PC-3 (cell line): ENCODE measurements around the gene FMNL2. TPM values are rescaled to one million over a fixed set of nuclear protein-coding genes. Genes with fewer than 3 reads are reported as not detected.

Experiments
- ATAC-seq: fragments of 200-7000 bp; cut with Tn5 transposase; 2 replicates; pipeline ENCODE4 v1.9.1; 2020; ENCODE audit warnings: mild to moderate bottlenecking, moderate library complexity
- BruUV-seq: library from RNA; stranded (reverse); fragments of 400-500 nt; replicated peaks from 2 replicates; lab custom pipeline; 2021; lab: Mats Ljungman, UMichigan
- CTCF ChIA-PET: fragments of 300-600 bp; sonication (Branson Sonifier 250); formaldehyde crosslinking; loops from one replicate; lab custom pipeline; 2022; ENCODE audit warnings: antibody characterized with exemption; lab: Charles Lee
- POLR2A ChIA-PET: fragments of 300-600 bp; sonication (Branson Sonifier 250); formaldehyde crosslinking; loops from one replicate; lab custom pipeline; 2022; ENCODE audit warnings: antibody characterized with exemption; ENCODE audit not compliant: unreplicated experiment; lab: Charles Lee
- DNase-seq: peaks from one replicate; pipeline ENCODE4 v3.0.0-alpha.2; 2015
- H2AFZ ChIP-seq: fragments of 300-600 bp; sonication (generic); 2 replicates; pipeline ENCODE4 v1.6.0; 2016; ENCODE audit warnings: antibody characterized with exemption, low read length
- H3F3A ChIP-seq: fragments of 300-600 bp; sonication (generic); one replicate; pipeline ENCODE4 v1.6.0; 2017; ENCODE audit warnings: antibody characterized with exemption, low read length, control low read depth, mild to moderate bottlenecking; ENCODE audit not compliant: unreplicated experiment
- H3K27ac ChIP-seq: fragments of 300-600 bp; sonication (generic); 2 replicates; pipeline ENCODE4 v1.5.1; 2016; ENCODE audit warnings: mild to moderate bottlenecking, low read length
- H3K27me3 ChIP-seq: fragments of 300-600 bp; sonication (generic); 2 replicates; pipeline ENCODE4 v1.6.1; 2016; ENCODE audit warnings: low read length, mixed read lengths
- H3K36me3 ChIP-seq: fragments of 300-600 bp; sonication (generic); 2 replicates; pipeline ENCODE4 v1.6.1; 2016; ENCODE audit warnings: low read depth, mixed run types, low read length, mixed read lengths
- H3K4me1 ChIP-seq: fragments of 300-600 bp; sonication (generic); 2 replicates; pipeline ENCODE4 v1.5.1; 2016; ENCODE audit warnings: low read length; ENCODE audit not compliant: insufficient read depth
- H3K4me2 ChIP-seq: fragments of 300-600 bp; sonication (generic); 2 replicates; pipeline ENCODE4 v1.6.0; 2016; ENCODE audit warnings: low read length
- H3K4me3 ChIP-seq: fragments of 300-600 bp; sonication (generic); 2 replicates; pipeline ENCODE4 v1.5.1; 2016; ENCODE audit warnings: mild to moderate bottlenecking, low read length, mixed read lengths
- H3K79me2 ChIP-seq: fragments of 300-600 bp; sonication (generic); 2 replicates; pipeline ENCODE4 v1.6.1; 2017; ENCODE audit warnings: low read length, mixed read lengths
- H3K9ac ChIP-seq: fragments of 300-600 bp; sonication (generic); 2 replicates; pipeline ENCODE4 v1.6.0; 2016; ENCODE audit warnings: mild to moderate bottlenecking, low read length
- H3K9me2 ChIP-seq: fragments of 300-600 bp; sonication (generic); replicated peaks from 2 replicates; pipeline ENCODE4 v1.6.1; 2016; ENCODE audit warnings: mixed run types, low read length, mixed read lengths
- H3K9me3 ChIP-seq: fragments of 300-600 bp; sonication (generic); 2 replicates; pipeline ENCODE4 v1.6.1; 2016; ENCODE audit warnings: low read length, mixed read lengths
- H4K20me1 ChIP-seq: fragments of 300-600 bp; sonication (generic); 2 replicates; pipeline ENCODE4 v1.6.1; 2016; ENCODE audit warnings: low read length, mixed read lengths
- EZH2 ChIP-seq: fragments of 300-600 bp; sonication (generic); IDR thresholded peaks from one replicate; pipeline ENCODE4 v1.6.1; 2017; ENCODE audit warnings: antibody characterized with exemption, mild to moderate bottlenecking, low read length; ENCODE audit not compliant: unreplicated experiment
- EZH2phosphoT487 ChIP-seq: fragments of 300-600 bp; sonication (generic); IDR thresholded peaks from 2 replicates; pipeline ENCODE4 v1.6.1; 2018; ENCODE audit warnings: mild to moderate bottlenecking, antibody characterized with exemption, low read length, borderline replicate concordance
- intact Hi-C: fragments of 100-400 bp; cut with micrococcal nuclease; formaldehyde crosslinking; loops from 2 replicates; pipeline ENCODE4 v1.9.0; 2023
- total RNA-seq: library from RNA; depleted of rRNA; stranded (reverse); fragments of >200 nt; gene quantifications from 2 replicates; pipeline ENCODE4 v1.2.3, GENCODE V29; 2014
- TF ChIP-seq, protein P1 (sequence below): fragments of 300-600 bp; sonication (generic); conservative IDR thresholded peaks from 2 replicates; pipeline ENCODE4 v1.5.1; 2017; ENCODE audit warnings: antibody characterized with exemption, low read depth, mild to moderate bottlenecking, low read length

The FMNL2 gene
- total RNA-seq, 1 experiment from 2014 or later: 15.8 TPM

DNA sequence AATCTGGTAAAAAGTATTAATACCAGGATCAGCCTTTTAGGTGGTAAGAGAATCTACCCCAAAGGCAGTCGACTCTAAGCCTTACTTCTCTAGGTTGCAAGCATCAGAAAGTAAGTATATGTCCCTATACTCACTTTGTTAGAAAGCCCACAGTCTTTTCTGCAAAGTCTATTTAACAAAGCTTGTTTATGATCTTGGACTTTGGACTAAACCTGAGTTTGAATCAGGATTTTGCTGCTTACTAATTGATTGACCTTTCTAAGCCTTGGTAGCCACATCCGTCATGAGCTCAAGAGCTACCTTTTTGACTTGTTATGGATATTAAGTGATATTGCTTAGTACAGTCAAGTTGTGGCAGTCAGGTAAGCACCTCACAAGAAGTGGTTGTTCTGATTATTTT, 18.4 kb downstream of the FMNL2 start:
- POLR2A ChIA-PET: interaction anchor here (0.7 kb wide), 1 partner anchor 15 kb away, joined by 3 read pairs; no protein-coding TSS in a partner anchor

DNA sequence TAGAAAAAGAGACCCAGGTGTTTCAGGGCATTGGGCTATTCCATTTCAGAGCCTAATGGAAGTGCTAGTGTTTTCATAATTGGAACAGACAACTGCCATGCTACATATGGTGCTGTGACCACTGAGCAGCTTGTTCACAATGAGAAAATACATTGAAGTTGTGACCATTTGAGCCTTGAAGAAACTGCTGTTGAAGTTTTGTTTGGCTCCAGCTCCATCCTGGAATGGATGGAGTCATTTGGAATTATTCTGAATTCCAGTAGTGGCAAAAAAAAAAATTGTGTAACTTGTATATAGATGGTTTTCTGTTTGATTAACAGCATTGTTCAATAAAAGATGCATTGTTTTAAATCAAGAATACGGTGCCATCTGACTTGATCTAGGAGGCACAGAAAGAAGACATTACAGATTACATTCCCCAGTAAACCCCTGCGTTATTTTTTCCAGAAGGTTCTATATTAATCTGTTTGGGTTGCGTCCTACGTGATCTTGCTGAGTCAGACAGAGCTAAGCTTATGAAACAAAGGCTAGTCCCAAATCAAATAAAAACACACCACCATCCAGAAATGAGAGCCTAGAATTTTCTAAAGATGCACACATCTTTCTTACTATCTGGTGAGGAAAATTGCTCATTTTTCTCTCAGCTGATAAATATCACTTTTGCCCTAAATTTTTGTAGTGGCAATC, 19.2 kb downstream of the FMNL2 start:
- Histone ChIP-seq H3K27me3 (no peaks in the 10 kb centered on the region), H3K36me3 (no peaks in the 10 kb centered on the region), H3K4me2 (no peak overlapping the region), H3K79me2 (peaks cover 28% of the 10 kb centered on the region), H3K4me3 (no peak overlapping the region), H3K4me1 (no peaks in the 10 kb centered on the region), H3K9me3 (no peaks in the 10 kb centered on the region), H2AFZ (no peak overlapping the region), H3F3A (no peaks in the 10 kb centered on the region), H3K9ac (no peak overlapping the region), H3K27ac (no peak overlapping the region), H4K20me1 (no peaks in the 10 kb centered on the region), H3K9me2 (no peaks in the 10 kb centered on the region)
- ChIA-PET POLR2A (no interaction called here), CTCF (no interaction called here)
- ATAC-seq (no peak), DNase-seq (no peak)
- intact Hi-C loops: no loop called here
- TF ChIP-seq, protein P1, sequence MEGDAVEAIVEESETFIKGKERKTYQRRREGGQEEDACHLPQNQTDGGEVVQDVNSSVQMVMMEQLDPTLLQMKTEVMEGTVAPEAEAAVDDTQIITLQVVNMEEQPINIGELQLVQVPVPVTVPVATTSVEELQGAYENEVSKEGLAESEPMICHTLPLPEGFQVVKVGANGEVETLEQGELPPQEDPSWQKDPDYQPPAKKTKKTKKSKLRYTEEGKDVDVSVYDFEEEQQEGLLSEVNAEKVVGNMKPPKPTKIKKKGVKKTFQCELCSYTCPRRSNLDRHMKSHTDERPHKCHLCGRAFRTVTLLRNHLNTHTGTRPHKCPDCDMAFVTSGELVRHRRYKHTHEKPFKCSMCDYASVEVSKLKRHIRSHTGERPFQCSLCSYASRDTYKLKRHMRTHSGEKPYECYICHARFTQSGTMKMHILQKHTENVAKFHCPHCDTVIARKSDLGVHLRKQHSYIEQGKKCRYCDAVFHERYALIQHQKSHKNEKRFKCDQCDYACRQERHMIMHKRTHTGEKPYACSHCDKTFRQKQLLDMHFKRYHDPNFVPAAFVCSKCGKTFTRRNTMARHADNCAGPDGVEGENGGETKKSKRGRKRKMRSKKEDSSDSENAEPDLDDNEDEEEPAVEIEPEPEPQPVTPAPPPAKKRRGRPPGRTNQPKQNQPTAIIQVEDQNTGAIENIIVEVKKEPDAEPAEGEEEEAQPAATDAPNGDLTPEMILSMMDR: no peak
- no peak for TF ChIP-seq EZH2phosphoT487
- no peak for TF ChIP-seq EZH2
- no TSS peak for BruUV-seq

More for the DNA sequence above, 18.4 kb downstream of the FMNL2 start:
- intact Hi-C loops: no loop called here
- Histone ChIP-seq H3K4me1 (no peaks in the 10 kb centered on the region), H3K36me3 (no peaks in the 10 kb centered on the region), H3K4me2 (no peak overlapping the region), H3K27me3 (no peaks in the 10 kb centered on the region), H3F3A (no peaks in the 10 kb centered on the region), H3K4me3 (no peak overlapping the region), H4K20me1 (no peaks in the 10 kb centered on the region), H3K9me2 (no peaks in the 10 kb centered on the region), H3K9me3 (no peaks in the 10 kb centered on the region), H2AFZ (no peak overlapping the region), H3K79me2 (peaks cover 33% of the 10 kb centered on the region), H3K27ac (no peak overlapping the region), H3K9ac (no peak overlapping the region)
- no peak for ATAC-seq
- DNase-seq: no peak
- CTCF ChIA-PET: no interaction called here
- no peak for TF ChIP-seq EZH2
- TF ChIP-seq, protein P1: no peak
- no peak for TF ChIP-seq EZH2phosphoT487
- BruUV-seq: no TSS peak

DNA sequence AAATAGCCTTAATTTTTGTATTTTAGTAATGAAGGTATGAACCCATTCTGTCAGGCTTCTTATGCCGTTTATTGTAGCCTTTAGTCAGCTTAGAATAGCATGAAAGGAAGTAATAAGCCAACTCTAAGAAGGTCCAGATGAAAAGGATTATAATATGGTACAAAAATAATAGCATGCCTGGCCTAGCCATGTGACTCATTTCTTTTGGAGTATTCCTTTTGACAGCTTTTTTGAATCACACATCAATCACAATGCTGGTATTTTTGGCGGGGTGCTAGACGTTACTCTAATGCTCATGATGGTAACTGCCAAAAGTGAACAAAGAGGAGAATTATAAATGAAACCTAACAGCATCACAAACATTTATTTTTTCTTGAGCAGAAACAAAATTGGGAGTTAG, 19.9 kb downstream of the FMNL2 start:
- H2AFZ ChIP-seq: no peak overlapping the region
- no peaks in the 10 kb centered on the region for H3K27me3 ChIP-seq
- CTCF ChIA-PET: no interaction called here
- ATAC-seq (no peak), DNase-seq (no peak)
- no peak overlapping the region for H3K4me3 ChIP-seq
- no TSS peak for BruUV-seq
- intact Hi-C loops: no loop called here
- peaks cover 22% of the 10 kb centered on the region; the same call in 1 of the 2 replicates for H3K79me2 ChIP-seq
- no peaks in the 10 kb centered on the region for H3K9me3 ChIP-seq
- no peak for TF ChIP-seq EZH2phosphoT487
- TF ChIP-seq EZH2: no peak
- TF ChIP-seq, protein P1: no peak
- no peak overlapping the region for H3K4me2 ChIP-seq
- POLR2A ChIA-PET: no interaction called here
- no peaks in the 10 kb centered on the region for H3K4me1 ChIP-seq
- H3K27ac ChIP-seq: no peak overlapping the region
- no peaks in the 10 kb centered on the region for H3K9me2 ChIP-seq
- no peaks in the 10 kb centered on the region for H3K36me3 ChIP-seq
- H3F3A ChIP-seq: no peaks in the 10 kb centered on the region
- no peak overlapping the region for H3K9ac ChIP-seq
- H4K20me1 ChIP-seq: no peaks in the 10 kb centered on the region
